Mesodermal cell (in vitro differentiated cells): ENCODE measurements around the gene HEXIM2.

ENCODE experiments used
- H3K27ac ChIP-seq: 2 replicates; pipeline ENCODE4 v1.7.0; 2013; ENCODE audit warnings: mild to moderate bottlenecking, low read depth, low read length, moderate library complexity; ENCODE audit not compliant: severe bottlenecking
- H3K36me3 ChIP-seq: 2 replicates; pipeline ENCODE4 v1.7.1; 2013; ENCODE audit warnings: mild to moderate bottlenecking, low read length, moderate library complexity; ENCODE audit not compliant: control insufficient read depth, insufficient read depth
- H3K4me1 ChIP-seq: one replicate; pipeline ENCODE4 v1.7.1; 2013; ENCODE audit warnings: mild to moderate bottlenecking, low read length; ENCODE audit not compliant: insufficient read depth, control insufficient read depth, poor library complexity, severe bottlenecking
- H3K4me3 ChIP-seq: 2 replicates; pipeline ENCODE4 v1.7.0; 2013; ENCODE audit warnings: low read length, control low read depth, mild to moderate bottlenecking; ENCODE audit not compliant: insufficient read depth, poor library complexity, severe bottlenecking; ENCODE audit errors: extremely low read depth
- H3K9me3 ChIP-seq: 2 replicates; pipeline ENCODE4 v1.7.1; 2013; ENCODE audit warnings: mild to moderate bottlenecking, low read length, moderate library complexity; ENCODE audit not compliant: control insufficient read depth
- WGBS, 2 experiments: methylation state at CpG; one replicate each; pipeline ENCODE4 v1.1.5; 2013; ENCODE audit warnings: missing lambda C conversion rate in 2 of 2; ENCODE audit not compliant: insufficient coverage in 2 of 2; 5-methylcytosine and 5-hydroxymethylcytosine counted together

Gene HEXIM2

GRCh38 chr17:45172232-45172540, 10.5 kb downstream of the HEXIM2 start:
- WGBS, 2 experiments = 61 to 76% methylated on average over 3 of the region's 5 CpGs
- H3K4me3 ChIP-seq = no peak overlapping the region
- peak overlapping the region; percentile 78 for H3K27ac ChIP-seq

DNA sequence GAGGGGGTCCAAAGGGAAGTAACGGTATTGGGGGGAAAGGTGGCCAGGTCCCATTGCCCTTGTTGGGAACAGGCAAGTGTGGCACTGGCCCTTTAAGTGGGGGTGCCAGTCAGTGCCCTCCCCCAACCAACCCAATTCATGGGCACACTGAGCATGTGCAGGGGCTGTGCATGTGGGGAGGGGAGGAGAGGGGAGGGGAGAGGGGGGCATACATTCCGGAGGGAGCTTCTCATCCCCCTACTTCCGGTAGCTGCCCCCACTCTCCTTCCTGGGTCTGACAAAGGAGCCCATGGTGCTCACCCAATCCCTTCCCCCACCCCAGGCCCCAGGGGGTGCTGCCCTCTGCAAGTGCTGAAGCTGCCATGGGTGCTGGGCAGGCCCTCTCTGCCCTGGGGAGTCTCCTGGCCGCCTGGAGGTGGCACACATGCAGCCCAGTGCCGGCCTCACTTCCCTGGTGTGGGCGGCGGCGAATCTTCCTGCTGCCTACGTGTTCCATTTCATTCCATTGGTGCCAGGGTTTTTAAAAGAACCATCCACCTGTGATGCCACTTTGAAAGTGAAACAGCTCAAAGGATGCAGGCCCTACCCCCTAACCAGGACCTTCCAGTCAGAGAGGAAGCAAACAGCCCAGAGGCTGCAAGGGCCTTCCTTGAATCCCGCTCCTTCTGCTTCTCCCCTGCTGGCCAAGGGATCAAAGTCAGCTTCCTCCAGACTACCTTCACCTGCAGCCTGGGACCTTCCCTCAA, 11.0 kb downstream of the HEXIM2 start:
- Histone ChIP-seq H3K36me3 (peaks cover 10% of the 10 kb centered on the region), H3K4me1 (peaks cover 28% of the 10 kb centered on the region), H3K9me3 (no peaks in the 10 kb centered on the region), H3K4me3 (no peak overlapping the region), H3K27ac (peak overlapping the region; percentile 78)
- 55 to 62% methylated on average over 7 to 8 of the region's 10 CpGs for WGBS, 2 experiments

More at GRCh38 chr17:45172232-45172540, 10.5 kb downstream of the HEXIM2 start:
- H3K9me3 ChIP-seq = no peaks in the 10 kb centered on the region
- peaks cover 28% of the 10 kb centered on the region for H3K4me1 ChIP-seq
- H3K36me3 ChIP-seq = peaks cover 10% of the 10 kb centered on the region

- Histone ChIP-seq H3K9me3 (no peaks in the 10 kb centered on the region), H3K4me3 (no peak overlapping the region), H3K27ac (no peak overlapping the region), H3K4me1 (peaks cover 21% of the 10 kb centered on the region), H3K36me3 (no peaks in the 10 kb centered on the region)
- WGBS, 2 experiments = 89 to 95% methylated on average over 2 to 3 of the region's 3 CpGs
Observed at GRCh38 chr17:45175759-45176115, 14.1 kb downstream of the HEXIM2 start.

DNA sequence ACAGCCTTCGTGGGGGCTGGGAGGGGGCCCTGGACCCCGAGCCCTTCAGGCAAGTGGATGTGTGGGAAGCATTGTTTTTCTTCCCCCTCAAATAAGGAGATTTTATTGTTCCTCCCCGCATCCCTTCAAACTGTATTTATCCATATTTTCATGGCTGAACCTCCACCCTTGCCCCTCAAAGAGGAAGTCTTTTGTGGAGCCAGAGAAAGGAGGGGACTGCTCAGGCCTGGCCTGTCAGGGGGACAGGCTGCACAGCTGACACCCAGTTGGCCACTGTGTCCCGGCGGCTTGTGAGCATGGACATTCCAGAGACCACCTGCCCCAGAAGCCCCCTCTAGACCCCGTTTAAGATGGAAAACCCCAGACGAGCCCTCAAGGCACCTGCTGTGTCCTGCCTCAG, 15.9 kb downstream of the HEXIM2 start:
- H3K27ac ChIP-seq = no peak overlapping the region
- no peaks in the 10 kb centered on the region for H3K9me3 ChIP-seq
- H3K4me1 ChIP-seq = peaks cover 4% of the 10 kb centered on the region
- no peak overlapping the region for H3K4me3 ChIP-seq
- H3K36me3 ChIP-seq = no peaks in the 10 kb centered on the region
- 74 to 96% methylated on average over 2 to 4 of the region's 7 CpGs for WGBS, 2 experiments

GRCh38 chr17:45184144-45184543, 22.5 kb downstream of the HEXIM2 start:
- H3K4me1 ChIP-seq = no peaks in the 10 kb centered on the region
- no peaks in the 10 kb centered on the region for H3K36me3 ChIP-seq
- H3K27ac ChIP-seq = no peak overlapping the region
- 90 to 95% methylated on average over 4 to 5 of the region's 5 CpGs for WGBS, 2 experiments
- H3K4me3 ChIP-seq = no peak overlapping the region
- H3K9me3 ChIP-seq = no peaks in the 10 kb centered on the region

GRCh38 chr17:45186801-45187354, 25.2 kb downstream of the HEXIM2 start:
- H3K9me3 ChIP-seq = no peaks in the 10 kb centered on the region
- no peaks in the 10 kb centered on the region for H3K36me3 ChIP-seq
- no peak overlapping the region for H3K4me3 ChIP-seq
- H3K4me1 ChIP-seq = no peaks in the 10 kb centered on the region
- 92 to 98% methylated on average over 6 to 7 of the region's 7 CpGs for WGBS, 2 experiments
- no peak overlapping the region for H3K27ac ChIP-seq

DNA sequence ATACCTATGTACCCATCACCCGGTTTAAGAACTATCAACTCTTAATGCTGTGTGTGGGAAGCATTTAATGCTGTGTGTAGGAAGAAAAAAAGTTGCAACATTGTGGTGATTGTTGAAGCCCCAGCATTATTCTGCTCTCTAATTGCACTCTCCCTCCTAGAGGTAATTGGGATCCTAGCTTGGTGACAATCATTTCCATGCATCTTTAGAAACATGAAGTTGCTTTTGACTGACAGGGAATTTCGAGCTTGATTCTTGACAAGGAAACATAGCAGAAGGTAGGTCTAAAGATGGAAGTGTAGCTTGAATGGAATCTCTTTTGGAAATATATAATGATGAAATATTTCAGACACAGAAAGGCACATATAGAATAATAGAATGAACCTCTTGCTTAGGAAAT, 27.3 kb downstream of the HEXIM2 start:
- H3K27ac ChIP-seq = no peak overlapping the region
- 100% methylated on average over 1 of the region's 2 CpGs; no CpG with 5 or more reads in 1 of the 2 experiments for WGBS, 2 experiments
- H3K36me3 ChIP-seq = no peaks in the 10 kb centered on the region
- no peaks in the 10 kb centered on the region for H3K4me1 ChIP-seq
- no peaks in the 10 kb centered on the region for H3K9me3 ChIP-seq
- H3K4me3 ChIP-seq = no peak overlapping the region

DNA sequence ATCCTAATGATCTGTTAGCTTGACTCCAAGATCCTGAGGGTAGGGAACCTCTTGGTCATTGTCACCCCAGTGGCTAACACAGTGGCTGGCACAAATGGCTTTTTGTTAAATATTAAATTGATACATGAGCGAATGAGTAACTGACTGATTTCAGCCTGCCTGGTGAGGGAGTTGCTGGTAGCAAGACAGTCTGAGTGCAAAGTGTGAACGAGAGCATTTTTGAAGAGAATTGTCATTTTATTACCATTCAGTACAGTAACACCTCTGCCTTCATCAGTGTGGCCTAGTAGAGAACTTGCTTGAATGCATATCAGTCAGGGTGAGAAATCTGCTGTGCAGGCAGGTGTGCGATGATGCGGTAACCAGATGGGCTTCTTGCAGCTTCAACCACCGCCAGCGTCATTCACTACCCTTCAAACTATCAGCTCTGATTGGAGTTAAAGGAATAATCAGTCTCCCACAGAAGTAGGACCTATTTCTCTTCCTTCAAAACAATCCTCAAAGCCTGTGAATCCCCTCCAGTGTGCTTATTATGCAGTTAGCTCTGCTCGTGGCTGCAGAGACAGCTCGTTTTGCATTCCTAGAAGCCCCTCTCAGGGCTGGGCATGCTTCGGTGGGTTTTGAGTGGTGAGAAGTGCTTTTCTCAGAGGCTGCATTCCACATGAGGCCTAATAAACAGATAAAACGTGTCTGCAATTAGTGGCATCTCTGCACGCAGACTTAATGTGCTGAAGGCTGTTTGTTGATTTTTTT, 29.0 kb downstream of the HEXIM2 start:
- 83 to 91% methylated on average over 7 to 8 of the region's 11 CpGs for WGBS, 2 experiments
- Histone ChIP-seq H3K9me3 (no peaks in the 10 kb centered on the region), H3K4me3 (no peak overlapping the region)

GRCh38 chr17:45195424-45195823, 33.7 kb downstream of the HEXIM2 start:
- no peak overlapping the region for H3K4me3 ChIP-seq
- H3K9me3 ChIP-seq = no peaks in the 10 kb centered on the region
- H3K4me1 ChIP-seq = peaks cover 13% of the 10 kb centered on the region
- H3K36me3 ChIP-seq = no peaks in the 10 kb centered on the region
- no peak overlapping the region for H3K27ac ChIP-seq

More for the DNA sequence above, 29.0 kb downstream of the HEXIM2 start:
- Histone ChIP-seq H3K36me3 (no peaks in the 10 kb centered on the region), H3K27ac (no peak overlapping the region), H3K4me1 (no peaks in the 10 kb centered on the region)

GRCh38 chr17:45197108-45197507, 35.4 kb downstream of the HEXIM2 start:
- H3K4me1 ChIP-seq = peaks cover 13% of the 10 kb centered on the region
- H3K4me3 ChIP-seq = no peak overlapping the region
- 75 to 100% methylated on average over 2 to 6 of the region's 6 CpGs for WGBS, 2 experiments
- peak overlapping the region; percentile 83 for H3K27ac ChIP-seq
- H3K36me3 ChIP-seq = no peaks in the 10 kb centered on the region
- no peaks in the 10 kb centered on the region for H3K9me3 ChIP-seq
